ENCODE measurements around the gene GREM1. TPM values are rescaled to one million over a fixed set of nuclear protein-coding genes. Genes with fewer than 3 reads are reported as not detected.

The GREM1 gene
- total RNA-seq (2022; extraction: Qiagen RNA extraction; ENCODE audit: low read depth) = 5.8 to 14.1 TPM (median 7.6 TPM) in 5 replicates

GRCh38 chr15:32717426-32718226 lies at the start of gene GREM1:
Gene GREM1 (plus strand): TSS chr15:32718004. CDS start chr15:32730691, 12,687 bp downstream.

Other genes starting within 250 kb of the GREM1 start
- 0.71 to 1.5 TPM (median 1.3 TPM) in 5 replicates for gene GOLGA8N, start 124.5 kb upstream of the GREM1 start, total RNA-seq (2022; extraction: Qiagen RNA extraction; ENCODE audit: low read depth)
- gene ARHGAP11A, start 102.5 kb upstream of the GREM1 start, total RNA-seq (2022; extraction: Qiagen RNA extraction; ENCODE audit: low read depth) = 51.8 to 104 TPM (median 89.0 TPM) in 5 replicates
- gene SCG5, start 76.3 kb upstream of the GREM1 start, total RNA-seq (2022; extraction: Qiagen RNA extraction; ENCODE audit: low read depth) = 2.3 to 4.4 TPM (median 2.7 TPM) in 5 replicates

All from A549 treated with ZK216348 at 1 μM for 4 hours (cell line).